IMR-90 (cell line): ENCODE measurements around the gene ARF1. TPM values are rescaled to one million over a fixed set of nuclear protein-coding genes. Genes with fewer than 3 reads are reported as not detected.

ENCODE experiments used
- ATAC-seq: fragments of 200-7000 bp; cut with Tn5 transposase; 2 replicates; pipeline ENCODE4 v1.9.1; 2020; ENCODE audit warnings: low read depth, mild to moderate bottlenecking, moderate library complexity
- BruUV-seq: library from RNA; stranded (reverse); fragments of 400-500 nt; replicated peaks from 2 replicates; lab custom pipeline; 2021; lab: Mats Ljungman, UMichigan
- CTCF ChIA-PET: fragments of 300-600 bp; formaldehyde crosslinking; extraction: SDS; loops from one replicate; lab custom pipeline; 2021; ENCODE audit warnings: antibody characterized with exemption; lab: Yijun Ruan, JAX
- POLR2A ChIA-PET: fragments of 300-600 bp; sonication (Branson Sonifier 250); formaldehyde crosslinking; loops from one replicate; lab custom pipeline; 2022; ENCODE audit warnings: antibody characterized with exemption; ENCODE audit not compliant: unreplicated experiment; lab: Charles Lee
- DNase-seq: peaks from one replicate; pipeline ENCODE4 v3.0.0; 2013
- H2AFZ ChIP-seq: replicated peaks from 2 replicates; pipeline ENCODE3; 2013; ENCODE audit warnings: low read length, mild to moderate bottlenecking; ENCODE audit not compliant: poor library complexity
- H2AK5ac ChIP-seq: 2 replicates; pipeline ENCODE4 v1.6.1; 2013; ENCODE audit warnings: low read depth, low read length, inconsistent platforms
- H2AK9ac ChIP-seq: replicated peaks from 2 replicates; pipeline ENCODE3; 2013; ENCODE audit warnings: mild to moderate bottlenecking, low read depth, low read length, moderate library complexity; ENCODE audit not compliant: poor library complexity
- H2BK120ac ChIP-seq: 2 replicates; pipeline ENCODE4 v1.6.1; 2013; ENCODE audit warnings: low read depth, low read length, inconsistent platforms
- H2BK15ac ChIP-seq: 3 replicates; pipeline ENCODE4 v1.6.1; 2013; ENCODE audit warnings: low read depth, low read length, inconsistent platforms
- H2BK20ac ChIP-seq: 2 replicates; pipeline ENCODE4 v1.6.1; 2013; ENCODE audit warnings: low read depth, mild to moderate bottlenecking, inconsistent platforms, low read length, moderate library complexity
- H2BK5ac ChIP-seq: 2 replicates; pipeline ENCODE4 v1.6.1; 2013; ENCODE audit warnings: mild to moderate bottlenecking, low read depth, low read length, inconsistent platforms; ENCODE audit not compliant: poor library complexity, severe bottlenecking
- H3K14ac ChIP-seq: replicated peaks from 2 replicates; pipeline ENCODE4 v1.6.1; 2013; ENCODE audit warnings: low read depth, low read length, inconsistent platforms
- H3K18ac ChIP-seq: 2 replicates; pipeline ENCODE4 v1.6.1; 2013; ENCODE audit warnings: low read depth, low read length, control low read depth
- H3K23ac ChIP-seq: 2 replicates; pipeline ENCODE4 v1.6.1; 2013; ENCODE audit warnings: low read depth, low read length, inconsistent platforms
- H3K27ac ChIP-seq: 2 replicates; pipeline ENCODE4 v1.5.1; 2013; ENCODE audit warnings: mild to moderate bottlenecking, control low read depth, low read length; ENCODE audit not compliant: insufficient read depth
- H3K27me3 ChIP-seq: 2 replicates; pipeline ENCODE4 v1.6.1; 2013; ENCODE audit warnings: low read length; ENCODE audit not compliant: control insufficient read depth, insufficient read depth
- H3K36me3 ChIP-seq: 2 replicates; pipeline ENCODE4 v1.6.1; 2013; ENCODE audit warnings: low read length, mixed read lengths; ENCODE audit not compliant: control insufficient read depth, insufficient read depth
- H3K4ac ChIP-seq: 2 replicates; pipeline ENCODE4 v1.6.1; 2013; ENCODE audit warnings: low read depth, low read length, inconsistent platforms
- H3K4me1 ChIP-seq: 2 replicates; pipeline ENCODE4 v1.6.1; 2013; ENCODE audit warnings: low read length, mixed read lengths; ENCODE audit not compliant: control insufficient read depth, insufficient read depth
- H3K4me2 ChIP-seq: 2 replicates; pipeline ENCODE4 v1.6.1; 2013; ENCODE audit warnings: low read depth, mild to moderate bottlenecking, control low read depth, low read length, moderate library complexity
- H3K4me3 ChIP-seq: 2 replicates; pipeline ENCODE4 v1.5.1; 2013; ENCODE audit warnings: low read depth, mild to moderate bottlenecking, control low read depth, low read length, moderate library complexity; ENCODE audit not compliant: insufficient read depth
- H3K56ac ChIP-seq: 2 replicates; pipeline ENCODE4 v1.6.1; 2013; ENCODE audit warnings: low read length, inconsistent platforms; ENCODE audit not compliant: insufficient read depth; ENCODE audit errors: extremely low read depth
- H3K79me1 ChIP-seq, 2 experiments: 2 replicates each; pipeline ENCODE4 v1.6.1; 2013; ENCODE audit warnings: low read length in 2 of 2, inconsistent platforms in 1 of 2, low read depth in 1 of 2
- H3K9ac ChIP-seq: 2 replicates; pipeline ENCODE4 v1.6.1; 2013; ENCODE audit warnings: low read depth, low read length, control low read depth
- H3K9me1 ChIP-seq: 2 replicates; pipeline ENCODE4 v1.6.1; 2013; ENCODE audit warnings: low read length, inconsistent platforms; ENCODE audit not compliant: insufficient read depth
- H3K9me3 ChIP-seq: 2 replicates; pipeline ENCODE4 v1.6.1; 2013; ENCODE audit warnings: low read length; ENCODE audit not compliant: control insufficient read depth, insufficient read depth
- H4K20me1 ChIP-seq: 2 replicates; pipeline ENCODE4 v1.6.1; 2013; ENCODE audit warnings: low read length, inconsistent platforms; ENCODE audit not compliant: insufficient read depth
- H4K5ac ChIP-seq: 2 replicates; pipeline ENCODE4 v1.6.1; 2013; ENCODE audit warnings: mild to moderate bottlenecking, low read depth, low read length, control low read depth
- H4K8ac ChIP-seq, 2 experiments: 2 replicates each; pipeline ENCODE4 v1.6.1; 2013; ENCODE audit warnings: low read depth in 2 of 2, low read length in 2 of 2, control low read depth in 1 of 2, inconsistent platforms in 1 of 2
- H4K91ac ChIP-seq: 2 replicates; pipeline ENCODE4 v1.6.1; 2013; ENCODE audit warnings: low read depth, low read length, inconsistent platforms; ENCODE audit not compliant: insufficient read depth
- RAD21 ChIP-seq: IDR thresholded peaks from 2 replicates; pipeline ENCODE4 v1.6.1; 2012; ENCODE audit warnings: low read length, improper control_type of control experiment
- WGBS, 2 experiments: methylation state at CpG; one replicate each; pipeline versions ENCODE4 v1.1.5 to v1.1.7; 2013; ENCODE audit warnings: missing lambda C conversion rate in 2 of 2; ENCODE audit not compliant: insufficient read length in 1 of 2; ENCODE audit errors: extremely low coverage in 2 of 2; 5-methylcytosine and 5-hydroxymethylcytosine counted together
- dilution Hi-C: fragments of 300-500 bp; cut with HindIII; formaldehyde crosslinking; loops from one replicate; pipeline ENCODE4 v1.14.3; 2018; ENCODE audit warnings: low sequenced_read_pairs; ENCODE audit not compliant: unreplicated experiment
- in situ Hi-C: fragments of 300-500 bp; cut with MboI; formaldehyde crosslinking; loops from 3 replicates; pipeline ENCODE4 v1.14.3; 2019; ENCODE audit warnings: low sequenced_read_pairs, inconsistent platforms, mixed read lengths
- intact Hi-C: fragments of 100-400 bp; cut with micrococcal nuclease; formaldehyde crosslinking; loops from 2 replicates; pipeline ENCODE4 v1.10.0; 2022
- polyA plus RNA-seq, 3 experiments: library from polyadenylated mRNA; depleted of rRNA; stranded (reverse); fragments of >200 nt; gene quantifications; 2 replicates each; pipeline ENCODE4 v1.2.3, GENCODE V29; 2012; ENCODE audit warnings: low replicate concordance in 1 of 3
- total RNA-seq: library from RNA; depleted of rRNA; stranded (reverse); fragments of >200 nt; gene quantifications from 2 replicates; pipeline ENCODE4 v1.2.3, GENCODE V29; 2012

The ARF1 gene
- total and polyA plus RNA-seq, 2 of the 4 experiments (the other 2 are of a cell fraction) = 330 to 1,100 TPM

GRCh38 chr1:228043281-228043848 lies 39.1 kb upstream of the ARF1 start:
- H4K91ac ChIP-seq = no peak overlapping the region
- H3K27ac ChIP-seq = no peak overlapping the region
- no peaks in the 10 kb centered on the region for H3K36me3 ChIP-seq
- no peak overlapping the region for H2AK5ac ChIP-seq
- ATAC-seq (no peak), DNase-seq (peak; percentile 29)
- no peak overlapping the region for H3K56ac ChIP-seq
- H3K9ac ChIP-seq = no peak overlapping the region
- intact Hi-C loops (no loop called here), in situ Hi-C loops (no loop called here), dilution Hi-C loops (no loop called here)
- peaks cover 36% of the 10 kb centered on the region for H3K27me3 ChIP-seq
- H3K9me3 ChIP-seq = no peaks in the 10 kb centered on the region; the same call in 1 of the 2 replicates
- no peaks in the 10 kb centered on the region for H3K79me1 ChIP-seq
- H4K8ac ChIP-seq = no peak overlapping the region
- H2BK5ac ChIP-seq = no peak overlapping the region
- H3K4me2 ChIP-seq = no peak overlapping the region
- ChIA-PET POLR2A (no interaction called here), CTCF (no interaction called here)
- H3K23ac ChIP-seq = no peak overlapping the region
- H2AK9ac ChIP-seq = no peak overlapping the region
- no peak overlapping the region for H4K5ac ChIP-seq
- no peak overlapping the region for H2BK120ac ChIP-seq
- H3K4ac ChIP-seq = no peak overlapping the region
- WGBS, 2 experiments = 80% methylated on average over 1 of the region's 7 CpGs; no CpG with 5 or more reads in 1 of the 2 experiments
- H3K9me1 ChIP-seq = no peaks in the 10 kb centered on the region
- BruUV-seq = no TSS peak
- no peak overlapping the region for H3K4me3 ChIP-seq
- H3K14ac ChIP-seq = no peak overlapping the region
- H4K20me1 ChIP-seq = no peaks in the 10 kb centered on the region; the same call in none of the 2 replicates
- TF ChIP-seq RAD21 = no peak
- H3K4me1 ChIP-seq = no peaks in the 10 kb centered on the region
- H2BK15ac ChIP-seq = no peak overlapping the region
- H2BK20ac ChIP-seq = no peak overlapping the region
- H2AFZ ChIP-seq = no peak overlapping the region
- no peak overlapping the region for H3K18ac ChIP-seq
